Stimulated activated CD4-positive, alpha-beta T cell treated with anti-CD3 and anti-CD28 coated beads, Interleukin-1b, Interleukin-23, amount 100 ng/mL, for 1 hour (primary cell): ENCODE measurements around the gene TGFBI.

Experiments
- DNase-seq, 2 donors: peaks; one replicate each; pipeline ENCODE4 v3.0.0-alpha.2; 2020; ENCODE audit warnings: low read depth in 2 of 2

The TGFBI gene

DNA sequence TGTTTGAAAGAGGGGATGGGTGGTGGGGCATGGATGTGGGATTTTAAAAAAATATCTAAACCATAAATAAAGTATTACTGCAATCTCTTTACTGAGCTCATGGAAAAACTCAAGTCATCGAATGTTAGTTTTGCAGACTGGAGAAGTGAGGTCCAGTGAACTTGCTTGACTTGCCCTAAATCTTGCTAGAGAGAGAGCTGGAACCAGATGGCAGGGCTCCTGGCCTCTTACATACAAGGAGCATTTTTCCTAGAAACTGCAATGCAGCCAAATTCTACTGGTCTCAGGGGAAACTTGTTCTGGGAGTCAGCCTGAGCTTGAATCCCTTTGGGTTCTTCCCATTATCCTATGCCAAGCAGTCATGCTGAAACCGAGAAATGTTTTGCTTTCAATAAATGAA lies 2.9 kb upstream of the TGFBI start:
- no peak for DNase-seq

DNA sequence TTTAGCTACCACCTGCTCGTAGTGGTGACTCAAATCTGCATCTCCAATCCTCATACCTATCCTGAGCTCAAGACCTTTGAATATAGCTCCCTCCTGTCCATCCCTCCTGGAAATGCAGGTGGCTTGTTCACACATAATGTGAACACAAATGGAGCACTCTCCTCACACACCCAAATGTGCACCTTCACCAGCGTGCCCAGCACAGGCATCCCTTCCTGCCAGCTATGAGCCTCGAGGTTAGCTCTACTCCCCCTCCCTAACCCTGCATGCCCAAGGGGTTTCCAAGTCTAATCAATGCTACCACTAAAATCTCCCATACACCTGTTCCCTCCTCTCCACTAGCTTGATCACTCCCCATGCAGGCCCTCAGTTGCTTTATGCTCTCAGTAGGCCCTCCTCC lies 2.2 kb upstream of the TGFBI start:
- no peak for DNase-seq

DNA sequence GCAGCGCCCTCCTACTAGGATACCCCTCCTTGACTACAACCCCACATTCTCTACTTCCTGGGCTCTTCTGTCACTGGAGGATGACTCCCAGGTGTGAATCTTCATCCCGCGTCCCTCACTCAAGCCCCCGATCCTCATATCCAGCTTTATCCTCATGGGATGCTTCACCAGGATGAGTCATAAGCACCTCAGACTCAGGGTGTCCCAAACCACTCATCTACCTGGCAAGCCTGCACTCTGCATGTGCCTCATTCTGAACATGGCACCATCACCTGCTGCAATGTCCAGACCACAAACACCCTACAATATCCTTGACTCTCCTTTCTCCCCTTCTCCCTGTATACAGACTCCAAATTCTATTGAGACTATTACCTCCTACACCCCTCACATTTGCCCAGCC lies 1.5 kb upstream of the TGFBI start:
- no peak for DNase-seq

DNA sequence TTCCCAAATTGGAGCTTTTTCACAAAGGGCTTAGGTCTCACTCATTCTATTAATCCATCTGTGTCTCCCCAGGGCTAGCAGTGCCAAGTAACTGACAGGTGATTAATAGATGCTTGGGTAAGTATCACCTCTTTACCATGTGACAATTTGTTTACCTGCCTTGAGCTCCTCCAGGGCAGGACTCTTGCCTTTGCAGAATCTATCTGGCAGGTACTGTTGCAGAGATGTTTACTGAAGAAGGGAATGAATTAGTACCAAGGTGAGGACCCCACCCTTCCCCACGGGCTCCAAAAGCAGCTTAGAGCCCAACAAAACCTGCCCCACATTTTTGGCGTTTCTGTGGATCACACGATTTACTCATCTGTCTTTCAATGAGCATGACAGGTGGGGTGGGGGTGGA lies 698 bp upstream of the TGFBI start:
- DNase-seq: no peak

DNA sequence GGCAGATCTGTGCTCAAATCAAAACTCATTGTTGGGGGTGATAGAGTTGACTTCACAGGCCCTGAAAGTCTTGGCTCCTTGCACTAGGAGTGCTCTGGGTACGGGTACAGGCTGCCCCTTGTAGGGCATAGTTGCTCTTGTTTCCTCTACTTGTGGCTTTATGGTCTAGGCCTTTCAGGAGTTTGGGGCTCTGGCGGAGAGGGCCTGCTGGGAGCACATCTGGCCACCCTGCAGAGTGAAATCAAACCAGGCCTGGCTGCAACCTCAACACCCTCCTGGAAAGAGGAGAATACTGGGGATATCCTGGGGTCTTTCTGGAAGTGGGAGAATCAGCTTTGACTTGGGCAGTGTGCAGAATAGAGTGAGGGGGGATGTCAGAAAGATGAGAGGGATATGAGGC lies 1.5 kb downstream of the TGFBI start:
- DNase-seq: no peak

DNA sequence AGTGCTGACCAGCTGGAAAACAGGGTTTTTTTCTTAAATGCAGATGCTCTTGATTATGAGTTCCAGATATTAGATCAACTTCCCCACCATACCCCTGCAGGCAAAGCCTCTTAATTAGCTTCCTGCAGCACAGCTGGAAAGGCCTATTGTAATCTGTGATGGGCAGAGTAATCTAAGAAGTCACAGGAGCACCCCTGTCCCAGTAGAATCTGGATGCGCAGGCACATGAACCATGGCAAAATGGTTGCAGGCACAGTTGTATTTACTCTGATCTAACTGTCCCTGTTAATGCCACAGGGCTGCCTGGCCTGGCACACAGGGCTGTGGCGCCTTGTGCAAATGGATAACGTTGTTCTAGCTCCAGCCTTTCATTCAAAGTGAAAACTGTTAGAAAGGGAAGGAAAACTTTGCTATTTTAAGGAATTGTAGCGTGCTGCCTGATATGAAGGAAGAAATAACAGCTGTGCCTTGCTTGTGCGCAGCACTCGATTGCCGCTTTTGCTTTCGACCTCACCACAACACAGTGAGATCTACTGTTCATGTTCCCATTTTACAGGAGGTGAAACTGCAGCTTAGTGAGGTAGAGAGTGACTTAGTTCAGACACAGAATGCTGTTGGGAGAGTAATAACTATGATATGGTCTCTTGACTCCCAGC lies 2.3 kb downstream of the TGFBI start:
- no peak for DNase-seq

DNA sequence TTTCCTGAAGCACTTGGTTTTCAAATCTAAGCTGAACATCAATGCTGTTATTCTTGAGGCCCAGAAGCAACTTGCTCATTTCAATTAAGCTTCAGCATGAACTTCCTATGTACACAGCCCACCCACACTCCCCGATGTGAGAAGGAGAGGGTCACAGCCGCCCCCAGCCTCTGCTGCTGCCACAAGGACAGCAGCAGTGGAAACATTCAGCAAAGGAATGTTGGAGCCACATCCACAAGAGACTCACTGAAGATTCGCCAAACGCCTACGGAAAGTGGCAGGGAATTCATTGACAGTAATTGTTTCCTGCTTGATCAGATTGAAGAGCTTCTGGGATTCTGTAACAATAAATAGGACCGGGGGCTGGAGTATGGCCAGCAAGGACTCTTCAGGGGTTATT lies 2.9 kb downstream of the TGFBI start:
- no peak for DNase-seq

DNA sequence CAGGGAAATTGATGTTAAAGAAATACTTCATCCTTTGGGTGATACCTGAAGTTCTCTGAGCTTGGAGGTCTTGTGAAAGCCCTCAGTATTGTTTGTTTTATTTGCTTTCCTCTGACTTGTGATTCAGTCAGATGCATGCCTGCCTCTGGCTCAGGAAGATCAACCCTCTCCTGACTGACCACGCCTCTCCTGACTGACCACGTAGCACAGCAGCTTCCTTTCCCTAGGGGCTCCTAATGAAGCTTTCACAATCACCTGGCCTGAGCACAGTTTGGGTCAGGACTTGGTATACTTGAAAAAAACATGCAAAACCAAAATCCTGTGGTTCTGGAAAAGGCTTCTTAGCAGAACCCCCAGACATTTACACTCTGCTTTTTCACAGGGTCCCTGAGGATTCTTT lies 3.8 kb downstream of the TGFBI start:
- DNase-seq: no peak

DNA sequence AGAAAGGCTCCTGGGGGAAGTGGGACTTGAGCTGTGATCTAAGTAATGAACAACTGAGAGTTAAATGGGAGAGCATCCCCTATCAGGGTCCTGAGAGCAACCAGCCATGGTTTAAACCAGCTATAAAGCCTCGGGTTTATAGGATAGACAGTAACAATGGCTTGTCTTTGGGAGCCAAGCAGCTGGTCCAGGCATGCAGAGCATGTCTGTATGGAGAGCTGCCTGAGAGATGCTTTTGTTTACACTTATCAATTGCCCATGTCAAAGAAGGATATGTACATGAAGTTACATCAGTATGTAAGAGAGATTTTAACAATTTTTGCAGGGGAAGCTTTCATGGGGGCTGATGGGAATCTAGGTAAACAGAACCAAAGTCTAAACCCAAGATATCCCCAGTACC lies 4.4 kb downstream of the TGFBI start:
- no peak for DNase-seq

DNA sequence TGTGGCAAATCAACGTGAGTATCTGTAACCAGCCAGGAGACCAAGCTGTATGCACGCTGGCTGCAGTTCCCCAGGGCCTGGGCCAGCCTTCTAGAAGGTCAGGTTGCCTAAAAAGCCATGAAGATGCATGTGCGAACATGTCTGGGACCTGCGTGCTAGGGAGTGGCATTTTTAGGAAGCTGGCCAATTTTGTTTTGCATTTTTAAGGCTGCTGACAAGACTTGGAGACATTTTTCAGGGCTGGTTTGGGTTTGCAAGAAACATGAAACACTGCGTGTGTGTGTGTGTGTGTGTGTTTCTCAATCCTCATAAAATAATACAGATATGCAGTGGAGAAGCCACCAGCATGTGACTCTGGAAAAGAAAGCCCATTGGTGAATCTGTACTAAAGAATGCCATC lies 5.1 kb downstream of the TGFBI start:
- no peak for DNase-seq

DNA sequence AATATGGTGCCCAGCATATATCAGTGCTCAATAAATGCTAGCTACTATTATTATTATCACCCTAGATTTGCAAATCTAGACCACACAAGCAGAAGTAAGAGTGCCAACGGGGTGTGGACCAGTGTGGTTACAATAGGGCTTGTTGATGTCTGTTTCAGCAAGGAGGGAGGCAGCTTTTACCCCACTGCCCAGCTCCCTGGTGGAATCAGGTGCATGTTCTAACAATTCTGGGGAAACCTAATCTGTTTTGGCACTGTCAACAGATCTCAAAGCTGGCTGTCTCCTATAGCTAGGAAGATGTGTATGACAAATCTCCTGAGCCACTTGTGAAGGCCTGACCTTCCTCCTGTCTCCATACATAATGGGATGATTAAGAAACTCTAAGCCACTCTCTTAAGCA lies 5.7 kb downstream of the TGFBI start:
- no peak for DNase-seq

DNA sequence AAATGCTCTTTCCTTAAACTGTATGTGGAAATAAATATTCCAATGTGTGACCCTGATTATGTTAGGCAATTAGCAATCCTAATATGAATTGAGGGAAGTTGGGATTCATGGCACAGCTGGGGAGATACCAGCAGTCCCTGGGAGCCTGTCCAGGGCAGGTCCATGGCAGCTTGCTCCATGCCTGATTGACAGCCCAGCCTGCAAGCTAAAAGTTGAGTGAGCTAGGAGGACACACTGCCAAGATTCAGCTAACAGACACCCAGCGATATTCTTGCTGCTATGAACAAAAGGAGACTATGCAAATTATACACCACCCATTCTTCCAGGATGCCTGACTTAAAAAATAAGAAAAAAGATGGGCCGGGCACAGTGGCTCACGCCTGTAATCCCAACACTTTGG lies 6.2 kb downstream of the TGFBI start:
- DNase-seq: no peak

DNA sequence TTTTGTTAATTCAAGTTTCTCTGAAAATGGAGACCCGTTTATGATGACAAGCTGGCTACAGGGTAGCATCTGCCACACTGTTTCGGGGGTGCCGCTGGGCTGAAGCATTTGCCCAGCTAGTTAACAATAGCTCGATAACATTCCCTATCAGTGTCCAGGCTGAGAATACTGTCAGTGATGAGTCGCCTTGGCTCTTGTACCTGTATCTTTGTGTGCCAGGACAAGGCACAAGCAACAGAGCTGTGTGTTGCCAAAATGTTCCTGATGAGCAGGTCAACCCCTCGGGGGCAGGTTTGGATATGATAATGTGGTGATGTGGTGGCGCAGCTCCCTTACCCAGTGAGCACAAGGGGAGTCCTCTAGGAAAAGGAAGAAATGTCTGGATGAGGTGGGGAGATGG lies 7.0 kb downstream of the TGFBI start:
- no peak for DNase-seq

DNA sequence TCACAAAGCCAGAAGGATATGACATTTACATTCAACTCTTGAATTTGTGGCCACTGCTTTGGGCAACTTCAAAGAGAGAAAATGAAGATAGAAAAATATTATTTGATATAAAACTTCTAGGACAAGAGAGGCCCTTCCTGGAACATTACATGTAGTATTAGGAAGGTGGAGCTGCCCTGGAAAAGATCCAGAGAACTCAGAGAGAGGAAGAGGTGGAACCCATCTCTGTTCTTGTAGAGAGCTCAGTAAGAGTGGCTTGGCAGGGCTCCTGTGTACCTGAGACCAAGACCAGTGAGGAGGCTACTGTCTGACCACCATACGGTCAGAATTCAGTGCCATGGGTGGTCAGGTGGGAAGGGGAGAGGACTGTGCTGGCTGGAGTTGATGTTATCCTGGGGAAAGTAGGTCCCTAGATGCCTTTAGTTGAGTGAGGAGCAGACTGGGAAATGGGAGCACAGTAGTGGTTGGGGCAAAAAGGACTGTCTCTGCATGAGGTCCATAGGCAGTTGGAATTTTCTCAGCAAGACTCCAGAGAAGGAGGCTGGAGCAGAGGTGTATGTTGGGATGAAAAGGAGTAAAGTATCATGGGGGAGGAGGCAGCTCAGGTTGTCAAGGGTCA lies 7.6 kb downstream of the TGFBI start:
- no peak for DNase-seq

DNA sequence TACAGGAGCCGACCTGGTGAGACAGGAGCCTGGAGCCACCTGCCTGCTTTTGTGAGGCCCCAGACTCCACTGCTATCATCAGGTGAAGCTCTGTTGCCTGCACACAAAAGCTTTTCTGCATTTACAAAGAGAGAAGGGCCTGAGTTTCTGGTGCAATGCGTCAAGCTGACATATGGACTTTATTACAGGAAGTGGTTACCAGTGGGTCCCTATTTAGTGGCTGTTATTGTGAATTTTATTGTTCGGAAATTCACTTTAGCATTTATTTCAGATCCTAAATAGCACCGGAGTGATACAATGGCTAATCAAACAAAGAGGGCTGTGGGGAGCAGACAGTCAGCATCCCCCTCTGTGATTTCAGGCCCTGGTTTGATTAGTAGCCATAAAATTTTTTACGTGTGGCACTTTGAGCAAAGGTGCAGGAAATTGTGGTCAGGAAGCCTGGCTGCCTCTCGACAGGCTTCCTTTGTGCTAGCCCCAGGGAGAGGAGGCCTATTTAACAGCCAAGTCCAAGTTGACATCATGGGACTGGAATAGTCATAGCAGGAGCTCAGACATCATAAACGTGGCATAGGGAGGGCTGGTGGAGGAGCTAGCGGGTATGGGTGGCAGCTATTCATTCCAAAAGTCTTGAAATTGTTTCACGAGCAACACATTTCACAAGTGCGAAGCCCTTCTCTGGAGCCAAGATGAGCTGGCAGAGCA lies 8.4 kb downstream of the TGFBI start:
- DNase-seq: no peak

DNA sequence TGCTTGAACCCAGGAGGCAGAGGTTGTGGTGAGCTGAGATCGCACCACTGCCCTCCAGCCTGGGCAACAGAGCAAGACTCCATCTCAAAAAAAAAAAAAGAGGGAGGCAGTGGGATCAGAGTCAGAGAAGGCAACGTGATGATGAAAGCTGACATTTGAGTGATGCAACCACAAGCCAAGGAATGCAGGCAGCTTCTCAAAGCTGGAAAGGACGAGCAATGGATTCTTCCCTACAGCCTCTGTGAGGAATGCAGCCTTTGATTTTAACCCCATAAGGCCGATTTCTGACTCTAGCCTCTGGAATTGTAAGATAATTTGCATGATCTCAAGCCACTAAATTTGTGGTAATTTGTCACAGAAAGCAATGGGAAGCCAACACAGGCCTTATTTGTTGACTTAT lies 9.8 kb downstream of the TGFBI start:
- no peak for DNase-seq

DNA sequence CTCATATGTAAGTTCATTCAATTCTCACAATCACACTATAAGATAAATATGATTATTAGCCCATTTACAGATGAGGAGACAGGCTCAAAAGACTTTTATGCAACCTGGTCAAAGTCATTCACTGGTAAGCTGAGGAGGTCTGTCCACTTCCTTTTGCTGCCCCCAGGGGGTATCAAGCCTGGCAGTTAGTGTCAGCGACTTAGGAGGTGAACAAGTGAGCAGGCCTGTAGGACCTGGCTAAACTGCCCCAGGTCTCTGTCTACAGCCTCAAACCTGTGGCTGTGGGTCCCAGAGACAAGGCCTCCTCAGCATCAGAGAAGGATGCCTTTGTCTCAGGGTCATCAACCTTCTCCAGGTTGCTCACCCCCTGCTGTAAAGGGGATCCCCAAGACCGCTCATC lies 10.4 kb downstream of the TGFBI start:
- DNase-seq: no peak

DNA sequence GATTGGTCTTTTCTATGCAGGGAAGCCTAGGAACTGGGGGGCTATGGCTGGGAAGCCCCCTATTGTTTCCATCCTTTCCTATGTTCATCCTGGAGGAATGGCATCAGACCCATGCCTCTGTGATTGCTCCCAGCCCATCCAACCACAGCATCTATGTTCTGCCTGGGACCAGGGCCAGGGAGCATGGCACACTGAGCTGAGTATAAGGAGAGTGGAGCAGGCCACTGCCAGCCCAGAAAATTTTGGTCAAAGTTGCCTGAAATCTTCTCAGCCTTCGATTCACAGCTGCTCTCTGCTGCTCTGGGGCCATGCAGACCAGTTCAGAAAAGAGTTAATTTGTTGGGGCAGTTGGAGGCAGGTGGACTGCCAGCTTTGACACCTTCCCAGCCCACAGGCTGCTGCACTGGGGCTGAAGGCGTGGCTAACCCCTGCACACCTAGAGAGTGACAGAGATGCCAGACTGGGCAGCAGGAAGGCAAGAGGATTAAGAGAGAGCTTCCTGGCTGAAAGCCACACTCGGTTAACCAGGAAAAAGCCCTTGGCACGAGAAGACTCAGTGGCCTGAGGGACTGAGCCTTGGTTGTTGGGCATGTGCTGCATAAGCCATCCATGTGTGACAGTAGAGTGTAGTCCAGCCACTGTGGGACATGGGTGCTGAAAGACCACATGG lies 12.1 kb downstream of the TGFBI start:
- no peak for DNase-seq

DNA sequence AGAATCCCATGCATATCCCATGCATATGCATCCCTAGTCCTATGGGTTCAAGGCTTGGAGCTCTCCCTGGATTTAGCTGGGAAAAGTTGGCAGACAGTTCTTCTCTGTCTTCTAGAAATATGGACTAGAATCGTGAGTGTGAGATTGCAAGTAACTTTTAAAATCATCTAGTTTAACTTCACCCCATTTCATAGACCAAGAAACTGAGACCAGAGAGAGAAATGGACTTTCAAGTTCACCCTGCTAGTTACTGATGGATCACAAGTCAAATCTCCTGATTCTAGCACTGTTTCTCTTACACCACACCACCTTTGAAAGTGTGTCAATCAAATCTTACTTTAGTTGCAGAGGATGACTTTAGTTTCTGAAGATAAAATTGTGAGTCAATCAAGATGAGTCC lies 13.4 kb downstream of the TGFBI start:
- DNase-seq: no peak

DNA sequence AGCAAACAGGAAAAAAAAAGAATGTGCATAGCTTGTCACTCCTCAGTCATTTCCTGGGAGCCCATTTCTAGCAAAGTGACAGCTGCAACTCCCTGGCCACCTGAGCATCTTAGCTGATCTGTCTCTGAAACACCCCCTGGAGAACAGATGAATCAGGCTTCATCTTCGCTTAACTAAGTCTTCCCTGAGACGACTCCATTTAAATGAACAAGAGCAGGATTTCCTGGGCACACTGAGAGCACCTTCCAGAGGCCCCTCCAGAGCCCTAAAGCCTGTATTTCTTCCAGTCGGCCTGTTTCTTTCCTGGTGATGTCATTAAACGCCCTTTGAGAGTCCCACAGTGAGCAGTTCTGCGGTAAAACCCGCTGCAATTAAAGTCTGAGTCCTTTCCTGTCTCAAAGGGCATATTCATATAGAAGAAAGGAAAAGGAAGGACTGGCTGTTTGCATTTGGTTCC lies 13.9 kb downstream of the TGFBI start:
- DNase-seq: no peak

DNA sequence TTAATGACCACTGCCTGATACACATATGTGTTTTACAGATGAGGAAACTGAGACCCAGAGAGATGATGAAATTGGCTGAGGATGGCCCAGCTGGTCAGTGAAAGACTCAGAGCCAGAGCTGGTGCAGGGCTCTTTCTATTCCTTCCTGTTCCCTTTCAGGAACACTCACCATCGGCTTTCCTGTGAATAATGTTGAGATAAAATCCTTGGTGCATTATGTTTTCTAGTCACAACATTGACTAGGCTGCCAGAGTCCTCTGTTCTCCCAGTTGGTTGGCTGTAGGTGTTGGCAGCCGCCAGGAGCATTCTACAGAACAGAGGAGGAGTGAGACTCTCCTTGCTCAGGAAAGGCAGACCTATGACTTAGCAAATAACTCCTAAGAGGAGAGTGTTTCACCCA lies 14.8 kb downstream of the TGFBI start:
- DNase-seq: no peak

DNA sequence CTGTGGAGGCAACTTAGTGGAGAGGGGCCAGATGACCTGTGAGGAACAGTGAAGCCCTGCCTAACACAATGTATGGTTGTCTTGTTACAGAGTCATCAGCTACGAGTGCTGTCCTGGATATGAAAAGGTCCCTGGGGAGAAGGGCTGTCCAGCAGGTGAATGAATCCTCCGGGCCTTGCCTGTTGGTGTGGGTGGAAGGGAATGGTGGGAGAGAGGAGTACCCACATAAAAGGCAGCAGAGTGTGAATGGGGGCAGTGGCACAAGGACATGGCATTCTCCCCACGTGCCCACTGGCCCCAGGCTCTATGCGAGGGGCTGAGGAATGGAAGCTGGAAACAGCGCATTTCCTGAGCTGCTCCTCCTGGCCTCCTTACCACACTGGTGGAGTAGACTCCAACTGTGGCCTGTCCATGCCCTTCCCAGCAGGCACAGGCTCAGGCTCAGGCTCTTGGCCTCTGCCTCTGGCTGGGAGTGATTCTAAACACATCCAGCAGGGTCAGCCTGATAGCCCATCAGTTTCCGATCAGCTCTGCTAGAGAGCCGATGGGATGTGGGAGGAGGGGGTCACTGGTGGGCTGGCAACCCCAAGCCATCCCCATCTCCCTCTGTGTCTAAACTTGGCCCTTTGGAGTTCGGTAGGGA lies 15.3 kb downstream of the TGFBI start:
- DNase-seq: no peak
